D341Med (cell line): ENCODE results near the gene NMUR2.
A peak's percentile ranks its signal among the peaks of the same experiment; 100 is the strongest.

Source experiments
- DNase-seq: peaks from one replicate; pipeline ENCODE4 v3.0.0; 2012; ENCODE audit warnings: low spot score

Gene NMUR2

DNA sequence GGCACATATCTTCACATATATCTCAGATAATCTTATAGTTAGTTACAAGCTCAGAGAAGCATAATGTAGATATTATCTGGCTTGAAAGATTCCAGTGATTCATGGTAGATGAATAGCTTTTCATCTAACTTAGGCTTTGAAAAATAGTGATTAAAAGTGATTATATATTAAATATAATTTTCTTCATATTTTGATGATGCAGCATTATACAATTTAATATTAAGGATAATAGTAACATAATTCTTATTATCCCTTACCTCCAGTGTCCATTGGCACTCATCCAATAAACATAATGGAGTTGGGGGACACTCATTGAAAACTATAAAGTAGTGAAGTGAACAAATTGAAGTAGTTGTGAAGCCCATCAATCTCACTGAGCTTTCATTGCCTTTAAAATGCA lies 35.8 kb downstream of the NMUR2 start:
- DNase-seq = no peak

DNA sequence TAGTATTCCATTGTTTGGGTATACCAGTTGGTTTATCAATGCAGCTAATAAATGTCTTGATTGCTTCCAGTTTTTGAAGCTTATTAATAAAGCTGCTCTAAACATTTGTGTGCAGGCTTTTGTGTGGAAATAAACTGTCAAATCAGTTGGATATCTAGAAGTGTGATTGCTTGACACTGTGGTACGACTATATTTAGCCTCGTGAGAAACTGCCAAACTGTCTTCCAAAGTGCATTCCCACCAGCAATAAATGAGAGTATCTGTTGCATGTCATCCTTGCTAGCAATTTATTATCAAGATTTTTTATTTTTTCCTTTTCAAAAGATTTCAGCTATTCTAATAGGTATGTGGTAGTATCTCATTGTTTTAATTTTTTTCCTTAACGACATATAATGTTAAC lies 37.5 kb downstream of the NMUR2 start:
- DNase-seq = no peak

- DNase-seq = no peak
Observed at GRCh38 chr5:152366716-152367115, 38.4 kb downstream of the NMUR2 start.

DNA sequence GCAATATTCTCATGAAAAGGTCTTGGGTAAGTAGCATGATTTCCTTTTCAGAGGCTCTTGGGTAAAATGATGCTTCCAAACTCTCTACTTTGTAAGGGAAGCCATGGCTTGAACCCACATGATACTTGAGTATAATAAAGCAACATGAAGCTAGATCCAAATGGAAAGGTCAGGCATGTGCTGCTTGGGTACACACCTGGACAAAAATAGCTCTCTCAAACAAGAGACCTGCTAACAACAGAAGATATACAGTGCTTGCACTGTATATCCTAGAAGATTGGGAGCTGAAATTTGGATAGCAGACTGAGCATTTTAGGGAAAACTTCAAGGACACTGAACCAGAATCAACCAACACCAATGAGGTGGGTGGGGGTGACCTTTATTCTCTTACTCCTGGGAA lies 40.2 kb downstream of the NMUR2 start:
- DNase-seq = no peak

DNA sequence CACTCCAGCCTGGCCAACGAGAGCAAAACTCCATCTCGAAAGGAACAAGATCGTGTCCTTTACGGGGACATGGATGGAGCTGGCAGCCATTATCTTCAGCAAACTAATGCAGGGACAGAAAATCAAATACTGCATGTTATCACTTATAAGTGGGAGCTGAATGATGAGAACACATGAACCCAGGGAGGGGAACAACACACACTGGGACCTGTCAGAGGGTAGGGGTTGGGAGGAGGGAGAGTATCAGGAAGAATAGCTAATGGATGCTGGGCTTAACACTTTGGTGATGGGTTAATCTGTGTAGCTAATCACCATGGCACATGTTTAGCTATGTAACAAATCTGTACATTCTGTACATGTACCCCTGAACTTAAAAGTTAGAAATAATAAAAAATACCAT lies 40.9 kb downstream of the NMUR2 start:
- no peak for DNase-seq

DNA sequence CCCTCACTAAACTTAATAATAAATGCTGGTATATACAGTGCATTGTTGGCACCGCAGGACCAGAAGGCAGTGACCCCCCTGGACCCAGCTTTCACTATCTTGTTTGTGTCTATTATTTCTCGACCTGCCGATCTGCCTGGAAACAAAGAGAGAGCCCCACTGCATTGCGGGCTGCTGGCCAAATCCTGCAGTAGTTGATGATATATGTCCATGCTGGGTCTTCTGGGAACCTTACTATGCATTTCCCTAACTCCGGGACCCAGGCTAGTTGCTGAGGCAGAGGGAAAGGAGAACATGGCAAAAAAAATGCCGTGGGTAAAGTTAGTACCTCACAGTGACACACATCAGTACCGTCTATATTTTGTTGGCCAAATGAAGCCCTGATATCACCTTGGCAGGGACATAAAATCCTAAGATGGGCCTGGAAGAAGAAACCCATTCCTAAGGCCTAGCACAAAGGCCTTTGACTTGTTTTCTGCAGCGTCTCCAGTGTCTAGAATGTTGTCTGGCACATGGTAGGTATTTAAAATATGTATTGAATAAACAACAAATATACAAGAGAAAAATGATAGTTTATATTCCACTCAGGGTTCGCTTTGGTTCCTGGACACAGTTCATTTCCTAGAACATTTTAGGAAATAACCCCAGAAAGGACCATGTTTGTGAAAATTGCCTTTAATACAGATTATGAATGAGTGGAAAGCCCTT lies 46.1 kb downstream of the NMUR2 start:
- no peak for DNase-seq

DNA sequence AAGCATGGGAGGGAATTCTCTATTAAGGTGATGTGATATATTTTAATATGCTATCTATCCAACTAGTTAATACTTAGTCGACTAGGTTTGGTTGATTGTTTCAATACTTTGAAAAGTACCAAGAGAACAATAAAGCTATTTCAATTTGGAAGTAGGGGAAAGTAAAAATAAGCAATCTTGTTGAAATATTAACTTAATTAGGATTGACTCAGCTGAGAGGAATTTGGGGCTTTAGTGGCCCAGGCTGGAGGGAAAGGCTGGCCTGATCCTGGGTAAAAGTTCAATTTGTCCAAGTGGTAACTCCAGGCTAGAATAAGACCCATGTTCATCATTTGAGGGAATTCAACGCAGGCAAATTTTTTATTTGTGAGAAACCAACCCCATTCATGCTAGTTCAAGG lies 48.6 kb downstream of the NMUR2 start:
- DNase-seq = no peak

DNA sequence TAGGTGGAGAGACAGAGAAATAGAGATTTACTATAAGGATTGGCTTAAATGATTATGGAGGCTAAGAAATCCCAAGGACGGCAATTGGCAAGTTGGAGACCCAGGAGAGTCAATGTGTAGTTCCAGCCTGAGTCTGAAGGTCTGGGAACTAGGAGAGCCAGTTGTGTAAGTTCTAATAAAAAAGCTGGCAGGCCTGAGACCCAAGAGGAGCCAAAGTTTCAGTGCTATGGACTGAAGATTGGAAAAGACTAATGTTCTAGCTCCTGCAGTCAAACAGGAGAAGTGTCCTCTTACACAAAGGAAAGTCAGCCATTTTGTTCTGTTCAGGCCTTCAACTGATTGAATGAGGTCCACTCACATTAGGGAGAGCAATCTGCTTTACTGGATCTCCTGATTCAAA lies 50.0 kb downstream of the NMUR2 start:
- DNase-seq = no peak

- no peak for DNase-seq
Observed at GRCh38 chr5:152353001-152353400, 52.1 kb downstream of the NMUR2 start.

- DNase-seq = peak; percentile 70
Observed at GRCh38 chr5:152349683-152350526, 55.2 kb downstream of the NMUR2 start.
